Lower leg skin (tissue), 3 donors: ENCODE data around the gene SLC48A1.

Source experiments
- CTCF ChIP-seq, 3 donors: fragments of 450-650 bp; IDR thresholded peaks; one replicate each; pipeline ENCODE4 v1.5.1; 2016; ENCODE audit warnings: antibody characterized with exemption in 3 of 3, mild to moderate bottlenecking in 3 of 3, moderate library complexity in 2 of 3
- POLR2A ChIP-seq, 2 donors: fragments of 450-650 bp; IDR thresholded peaks; one replicate each; pipeline ENCODE4 v1.6.1; 2016 to 2017; ENCODE audit warnings: antibody characterized with exemption in 2 of 2, mild to moderate bottlenecking in 1 of 2, moderate library complexity in 1 of 2

- TF ChIP-seq CTCF (IDR thresholded peaks at IDR 0.05), result no peak
- no peak for TF ChIP-seq POLR2A (IDR thresholded peaks at IDR 0.05)
These were observed 14.5 kb upstream of the SLC48A1 start for GRCh38 chr12:47758584-47758833.
